Activated CD4-positive, alpha-beta T cell treated with anti-CD3 and anti-CD28 coated beads, Interleukin-10, Interleukin-2, amounts not matched to agents 100 ng/mL and 50 ng/mL, durations not matched to agents 16 hours and 8 hours (primary cell): ENCODE data around the gene ADCY3.
"Not testable (repeated sequence)": the region's sequence is repeated elsewhere in the genome, so short reads cannot be mapped to it uniquely, and the experiment has no call there.

Source experiments
- DNase-seq: peaks from one replicate; pipeline ENCODE4 v3.0.0-alpha.2; 2020

Gene ADCY3

GRCh38 chr2:24805811-24806660, 114.0 kb downstream of the ADCY3 start:
- DNase-seq = not testable (repeated sequence)

- not testable (repeated sequence) for DNase-seq
Measured at GRCh38 chr2:24800487-24800886, 119.5 kb downstream of the ADCY3 start.

GRCh38 chr2:24797644-24798043, 122.4 kb downstream of the ADCY3 start:
- DNase-seq = no peak

- peak; percentile 26 for DNase-seq
Measured at GRCh38 chr2:24793761-24794435, 126.1 kb downstream of the ADCY3 start.

GRCh38 chr2:24792874-24793760, 126.9 kb downstream of the ADCY3 start, which contains the start of the genes CENPO and PTRHD1:
CENPO (plus strand) TSS chr2:24793425; CDS start chr2:24793920, 495 bp downstream.
PTRHD1 (minus strand) TSS chr2:24793391; CDS start chr2:24793377, 14 bp downstream.
- DNase-seq = peak; percentile 97

- no peak for DNase-seq
Measured at GRCh38 chr2:24792542-24792873, 127.5 kb downstream of the ADCY3 start.

- DNase-seq = no peak
Measured at GRCh38 chr2:24791452-24791851, 128.6 kb downstream of the ADCY3 start.

- DNase-seq = no peak
Measured at GRCh38 chr2:24788816-24789215, 131.2 kb downstream of the ADCY3 start.

- no peak for DNase-seq
Measured at GRCh38 chr2:24787532-24787931, 132.5 kb downstream of the ADCY3 start.

GRCh38 chr2:24785671-24786321, 134.2 kb downstream of the ADCY3 start:
- DNase-seq = no peak

GRCh38 chr2:24783641-24784040, 136.4 kb downstream of the ADCY3 start:
- DNase-seq = no peak

GRCh38 chr2:24779116-24779515, 140.9 kb downstream of the ADCY3 start:
- no peak for DNase-seq

GRCh38 chr2:24774373-24774772, 145.7 kb downstream of the ADCY3 start:
- no peak for DNase-seq

GRCh38 chr2:24771764-24772586, 148.1 kb downstream of the ADCY3 start:
- DNase-seq = no peak

- no peak for DNase-seq
Measured at GRCh38 chr2:24771061-24771460, 149.0 kb downstream of the ADCY3 start.
